ENCODE data around the gene CHMP4B. TPM values are rescaled to one million over a fixed set of nuclear protein-coding genes. Genes with fewer than 3 reads are reported as not detected.
A peak's percentile ranks its signal among the peaks of the same experiment; 100 is the strongest.

CHMP4B gene
- total and polyA plus RNA-seq, 12 donors, result 55.1 to 150 (median 93.4) TPM

GRCh38 chr20:33836277-33836676 is 25.1 kb downstream of the CHMP4B start:
- intact Hi-C loops (cut with DNase I), result no loop called here
- TF ChIP-seq POLR2A (IDR thresholded peaks at IDR 0.05), result no peak
- TF ChIP-seq, protein P1, sequence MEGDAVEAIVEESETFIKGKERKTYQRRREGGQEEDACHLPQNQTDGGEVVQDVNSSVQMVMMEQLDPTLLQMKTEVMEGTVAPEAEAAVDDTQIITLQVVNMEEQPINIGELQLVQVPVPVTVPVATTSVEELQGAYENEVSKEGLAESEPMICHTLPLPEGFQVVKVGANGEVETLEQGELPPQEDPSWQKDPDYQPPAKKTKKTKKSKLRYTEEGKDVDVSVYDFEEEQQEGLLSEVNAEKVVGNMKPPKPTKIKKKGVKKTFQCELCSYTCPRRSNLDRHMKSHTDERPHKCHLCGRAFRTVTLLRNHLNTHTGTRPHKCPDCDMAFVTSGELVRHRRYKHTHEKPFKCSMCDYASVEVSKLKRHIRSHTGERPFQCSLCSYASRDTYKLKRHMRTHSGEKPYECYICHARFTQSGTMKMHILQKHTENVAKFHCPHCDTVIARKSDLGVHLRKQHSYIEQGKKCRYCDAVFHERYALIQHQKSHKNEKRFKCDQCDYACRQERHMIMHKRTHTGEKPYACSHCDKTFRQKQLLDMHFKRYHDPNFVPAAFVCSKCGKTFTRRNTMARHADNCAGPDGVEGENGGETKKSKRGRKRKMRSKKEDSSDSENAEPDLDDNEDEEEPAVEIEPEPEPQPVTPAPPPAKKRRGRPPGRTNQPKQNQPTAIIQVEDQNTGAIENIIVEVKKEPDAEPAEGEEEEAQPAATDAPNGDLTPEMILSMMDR (IDR thresholded peaks at IDR 0.05), result no peak
- WGBS, 4 donors, result 85 to 90% (median 90%) methylated on average over 2 of the region's 2 CpGs
- no peak for DNase-seq
- Histone ChIP-seq H3K36me3 (replicated peaks in 1 of 2) (no peaks in the 10 kb centered on the region), H3K27me3 (no peaks in the 10 kb centered on the region), H3K4me3 (no peak overlapping the region), H3K27ac (no peak overlapping the region), H3K4me1 (replicated peaks in 1 of 2) (peaks cover 40 to 90% of the 10 kb centered on the region in 2 donors), H3K9me3 (replicated peaks in 1 of 3) (no peaks in the 10 kb centered on the region)

GRCh38 chr20:33837096-33837830 is 26.1 kb downstream of the CHMP4B start:
- DNase-seq, result no peak
- intact Hi-C loops (cut with DNase I), result no loop called here
- TF ChIP-seq POLR2A (IDR thresholded peaks at IDR 0.05), result no peak
- TF ChIP-seq, protein P1 (IDR thresholded peaks at IDR 0.05), result no peak
- H3K9me3 ChIP-seq (replicated peaks in 1 of 3), result no peaks in the 10 kb centered on the region
- no peak overlapping the region for H3K27ac ChIP-seq
- H3K4me3 ChIP-seq, result no peak overlapping the region
- WGBS, 4 donors, result 82 to 89% (median 85%) methylated on average over 5 of the region's 5 CpGs
- H3K4me1 ChIP-seq (replicated peaks in 1 of 2), result peaks cover 40 to 92% of the 10 kb centered on the region in 2 donors
- H3K27me3 ChIP-seq, result no peaks in the 10 kb centered on the region
- no peaks in the 10 kb centered on the region for H3K36me3 ChIP-seq (replicated peaks in 1 of 2)

- DNase-seq, result peak in 2 of 7 donors; percentile 27 to 32
- peaks cover 42 to 92% of the 10 kb centered on the region in 2 donors for H3K4me1 ChIP-seq (replicated peaks in 1 of 2)
- H3K9me3 ChIP-seq (replicated peaks in 1 of 3), result no peaks in the 10 kb centered on the region
- no peaks in the 10 kb centered on the region for H3K27me3 ChIP-seq
- intact Hi-C loops (cut with DNase I), result no loop called here
- no peak overlapping the region for H3K4me3 ChIP-seq
- WGBS, 4 donors, result 50 to 59% (median 55%) methylated on average over 8 of the region's 8 CpGs
- TF ChIP-seq, protein P1 (IDR thresholded peaks at IDR 0.05), result no peak
- no peak for TF ChIP-seq POLR2A (IDR thresholded peaks at IDR 0.05)
- H3K27ac ChIP-seq, result peak overlapping the region in 2 of 5 donors; percentile 29 to 63
- no peaks in the 10 kb centered on the region for H3K36me3 ChIP-seq (replicated peaks in 1 of 2)
Measured at GRCh38 chr20:33838035-33838864, 27.1 kb downstream of the CHMP4B start.

GRCh38 chr20:33839591-33839990 is 28.4 kb downstream of the CHMP4B start:
- 39 to 73% (median 62%) methylated on average over 3 of the region's 3 CpGs for WGBS, 4 donors
- intact Hi-C loops (cut with DNase I), result no loop called here
- Histone ChIP-seq H3K27me3 (no peaks in the 10 kb centered on the region), H3K4me1 (replicated peaks in 1 of 2) (peaks cover 44 to 90% of the 10 kb centered on the region in 2 donors), H3K36me3 (replicated peaks in 1 of 2) (no peaks in the 10 kb centered on the region), H3K4me3 (no peak overlapping the region), H3K9me3 (replicated peaks in 1 of 3) (no peaks in the 10 kb centered on the region), H3K27ac (peak overlapping the region in 1 of 5 donors; percentile 29)
- peak; percentile 46 to 79 (median 66) for DNase-seq
- TF ChIP-seq, protein P1 (IDR thresholded peaks at IDR 0.05), result no peak
- TF ChIP-seq POLR2A (IDR thresholded peaks at IDR 0.05), result peak in 1 of 2 donors; percentile 18

All from adrenal gland (tissue), 12 donors.